Ovary (tissue), 3 donors: ENCODE measurements around the gene ZNF341.

Experiments
- POLR2A ChIP-seq: fragments of 450-650 bp; IDR thresholded peaks from one replicate; pipeline ENCODE4 v1.6.1; 2017; ENCODE audit warnings: antibody characterized with exemption, mild to moderate bottlenecking, moderate library complexity
- TF ChIP-seq, protein P1 (sequence below), 3 donors: fragments of 450-650 bp in 2 of 3; fragments of 200-600 bp in 1 of 3; IDR thresholded peaks; one replicate each; pipeline versions ENCODE4 v1.5.1 to v1.8.0; 2016 to 2022; ENCODE audit warnings: antibody characterized with exemption in 3 of 3, mild to moderate bottlenecking in 1 of 3
- donor health status: DM: no; HTN: no; CAD: no.

GRCh38 chr20:33773412-33774089, 41.8 kb downstream of the ZNF341 start:
- no peak for TF ChIP-seq POLR2A
- TF ChIP-seq, protein P1, sequence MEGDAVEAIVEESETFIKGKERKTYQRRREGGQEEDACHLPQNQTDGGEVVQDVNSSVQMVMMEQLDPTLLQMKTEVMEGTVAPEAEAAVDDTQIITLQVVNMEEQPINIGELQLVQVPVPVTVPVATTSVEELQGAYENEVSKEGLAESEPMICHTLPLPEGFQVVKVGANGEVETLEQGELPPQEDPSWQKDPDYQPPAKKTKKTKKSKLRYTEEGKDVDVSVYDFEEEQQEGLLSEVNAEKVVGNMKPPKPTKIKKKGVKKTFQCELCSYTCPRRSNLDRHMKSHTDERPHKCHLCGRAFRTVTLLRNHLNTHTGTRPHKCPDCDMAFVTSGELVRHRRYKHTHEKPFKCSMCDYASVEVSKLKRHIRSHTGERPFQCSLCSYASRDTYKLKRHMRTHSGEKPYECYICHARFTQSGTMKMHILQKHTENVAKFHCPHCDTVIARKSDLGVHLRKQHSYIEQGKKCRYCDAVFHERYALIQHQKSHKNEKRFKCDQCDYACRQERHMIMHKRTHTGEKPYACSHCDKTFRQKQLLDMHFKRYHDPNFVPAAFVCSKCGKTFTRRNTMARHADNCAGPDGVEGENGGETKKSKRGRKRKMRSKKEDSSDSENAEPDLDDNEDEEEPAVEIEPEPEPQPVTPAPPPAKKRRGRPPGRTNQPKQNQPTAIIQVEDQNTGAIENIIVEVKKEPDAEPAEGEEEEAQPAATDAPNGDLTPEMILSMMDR (IDR thresholded peaks at IDR 0.05): no peak
